Measurements from ENCODE around the gene STARD8.

Gene STARD8

DNA sequence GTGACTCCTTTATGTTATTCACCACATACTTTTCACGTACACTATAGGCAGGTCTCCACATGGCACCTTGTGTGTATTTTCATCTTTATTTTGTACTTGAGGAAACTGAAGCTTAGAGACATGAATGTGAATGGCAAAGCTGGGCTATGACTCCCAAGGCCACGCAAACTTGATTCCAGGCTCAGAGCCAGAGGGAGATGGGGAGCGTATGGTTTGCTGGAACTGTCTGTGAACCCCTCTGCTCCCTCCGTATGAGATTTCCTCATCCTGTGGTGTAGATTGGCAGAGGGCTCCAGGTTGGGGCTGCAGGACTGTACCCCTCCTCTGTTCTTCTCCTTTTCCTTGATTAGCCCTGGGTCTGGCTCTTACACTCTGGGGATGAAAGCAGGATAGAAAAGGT is 16.1 kb upstream of the STARD8 start:
- TF ChIP-seq, protein P1, sequence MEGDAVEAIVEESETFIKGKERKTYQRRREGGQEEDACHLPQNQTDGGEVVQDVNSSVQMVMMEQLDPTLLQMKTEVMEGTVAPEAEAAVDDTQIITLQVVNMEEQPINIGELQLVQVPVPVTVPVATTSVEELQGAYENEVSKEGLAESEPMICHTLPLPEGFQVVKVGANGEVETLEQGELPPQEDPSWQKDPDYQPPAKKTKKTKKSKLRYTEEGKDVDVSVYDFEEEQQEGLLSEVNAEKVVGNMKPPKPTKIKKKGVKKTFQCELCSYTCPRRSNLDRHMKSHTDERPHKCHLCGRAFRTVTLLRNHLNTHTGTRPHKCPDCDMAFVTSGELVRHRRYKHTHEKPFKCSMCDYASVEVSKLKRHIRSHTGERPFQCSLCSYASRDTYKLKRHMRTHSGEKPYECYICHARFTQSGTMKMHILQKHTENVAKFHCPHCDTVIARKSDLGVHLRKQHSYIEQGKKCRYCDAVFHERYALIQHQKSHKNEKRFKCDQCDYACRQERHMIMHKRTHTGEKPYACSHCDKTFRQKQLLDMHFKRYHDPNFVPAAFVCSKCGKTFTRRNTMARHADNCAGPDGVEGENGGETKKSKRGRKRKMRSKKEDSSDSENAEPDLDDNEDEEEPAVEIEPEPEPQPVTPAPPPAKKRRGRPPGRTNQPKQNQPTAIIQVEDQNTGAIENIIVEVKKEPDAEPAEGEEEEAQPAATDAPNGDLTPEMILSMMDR (conservative IDR thresholded peaks at IDR 0.05; ENCODE audit: low read depth, low read length) = no peak
- no peak for DNase-seq (ENCODE audit: low read depth)
- no peak overlapping the region for H3K4me3 ChIP-seq (ENCODE audit: low read length)

DNA sequence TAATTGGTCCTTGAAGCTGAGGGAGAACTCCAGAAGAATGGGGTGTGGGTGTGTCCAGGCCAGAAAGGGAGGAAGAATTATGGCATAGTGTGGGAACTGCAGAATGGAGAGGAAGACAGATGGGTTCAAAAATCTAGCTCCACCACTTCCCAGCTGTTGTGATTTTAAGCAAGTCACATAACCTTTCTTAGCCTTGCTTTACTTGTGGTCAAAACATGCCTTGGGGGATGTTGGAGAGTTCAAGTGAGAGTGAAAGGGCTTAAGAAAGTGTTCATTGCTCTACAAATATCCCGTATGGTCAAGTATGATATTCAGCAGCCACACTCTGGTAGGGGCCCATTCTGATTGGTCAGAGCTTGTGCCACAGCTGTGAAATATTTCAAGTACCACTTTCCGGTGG is 15.0 kb upstream of the STARD8 start:
- no peak overlapping the region for H3K4me3 ChIP-seq (ENCODE audit: low read length)
- DNase-seq (ENCODE audit: low read depth) = no peak
- TF ChIP-seq, protein P1 (conservative IDR thresholded peaks at IDR 0.05; ENCODE audit: low read depth, low read length) = no peak

DNA sequence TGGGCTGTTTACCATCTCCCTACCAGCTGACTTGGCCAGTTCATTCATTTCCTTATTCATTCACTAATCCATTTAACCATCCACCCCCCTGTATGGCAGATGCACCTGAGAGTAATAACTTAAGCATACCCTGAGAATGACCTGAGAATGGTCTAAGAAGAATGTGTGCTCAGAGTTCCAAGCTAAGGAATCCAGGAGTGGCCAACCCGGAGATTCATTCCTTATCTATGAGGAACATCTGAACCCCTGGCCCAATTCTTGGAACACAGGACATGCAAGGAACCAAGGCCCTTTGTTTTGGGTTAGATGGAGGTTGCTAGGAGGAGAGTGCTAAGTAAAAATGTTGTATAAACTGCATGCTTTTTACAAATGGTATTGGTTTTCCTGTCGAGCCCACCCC is 13.5 kb upstream of the STARD8 start:
- DNase-seq (ENCODE audit: low read depth) = no peak
- TF ChIP-seq, protein P1 (conservative IDR thresholded peaks at IDR 0.05; ENCODE audit: low read depth, low read length) = no peak
- H3K4me3 ChIP-seq (ENCODE audit: low read length) = no peak overlapping the region

DNA sequence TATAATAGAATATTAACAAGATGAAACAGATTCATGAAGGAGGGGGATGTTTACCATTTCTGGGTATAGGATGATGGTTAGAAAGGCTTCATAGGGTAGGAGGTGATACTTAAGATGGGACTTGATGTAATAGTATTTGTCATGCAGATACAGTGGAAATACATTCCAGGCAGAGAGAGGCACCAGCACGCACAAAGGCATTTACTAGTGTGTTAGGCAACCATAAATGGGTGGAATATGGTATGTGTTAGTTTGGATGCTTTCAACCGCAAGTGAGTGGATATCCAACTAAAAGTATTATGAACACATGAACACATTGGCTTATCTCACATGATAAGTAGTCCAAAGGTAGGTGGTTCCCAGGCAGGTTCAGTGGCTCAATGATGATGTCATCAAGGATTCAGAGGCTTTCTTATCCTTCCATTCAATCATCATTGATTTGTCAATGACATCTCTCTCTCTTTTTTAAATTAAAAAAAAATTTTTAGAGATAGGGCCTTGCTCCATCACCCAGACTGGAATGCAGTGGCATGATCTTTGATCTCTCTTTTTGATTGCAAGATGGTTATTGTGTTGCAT is 12.7 kb upstream of the STARD8 start:
- no peak overlapping the region for H3K4me3 ChIP-seq (ENCODE audit: low read length)
- TF ChIP-seq, protein P1 (conservative IDR thresholded peaks at IDR 0.05; ENCODE audit: low read depth, low read length) = no peak
- DNase-seq (ENCODE audit: low read depth) = no peak

DNA sequence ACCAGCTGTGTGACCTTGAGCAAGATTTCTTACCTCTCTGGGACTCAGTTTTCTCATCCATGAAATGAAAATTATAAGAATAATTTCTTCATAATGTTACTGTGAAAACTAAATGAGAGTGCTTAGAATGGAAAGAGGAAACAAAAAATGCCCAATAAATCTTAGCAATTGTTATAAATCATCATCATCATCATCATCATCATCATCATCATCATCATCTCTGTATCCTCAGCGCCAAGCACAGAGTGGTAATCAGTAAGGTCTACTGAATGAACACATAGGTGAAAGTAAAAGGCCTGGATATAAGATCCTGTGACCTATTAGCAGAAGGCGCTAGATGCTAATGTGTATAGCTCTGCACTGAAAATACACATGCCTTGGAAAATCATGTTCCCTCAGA is 6.8 kb upstream of the STARD8 start:
- DNase-seq (ENCODE audit: low read depth) = no peak
- no peak overlapping the region for H3K4me3 ChIP-seq (ENCODE audit: low read length)
- TF ChIP-seq, protein P1 (conservative IDR thresholded peaks at IDR 0.05; ENCODE audit: low read depth, low read length) = no peak

DNA sequence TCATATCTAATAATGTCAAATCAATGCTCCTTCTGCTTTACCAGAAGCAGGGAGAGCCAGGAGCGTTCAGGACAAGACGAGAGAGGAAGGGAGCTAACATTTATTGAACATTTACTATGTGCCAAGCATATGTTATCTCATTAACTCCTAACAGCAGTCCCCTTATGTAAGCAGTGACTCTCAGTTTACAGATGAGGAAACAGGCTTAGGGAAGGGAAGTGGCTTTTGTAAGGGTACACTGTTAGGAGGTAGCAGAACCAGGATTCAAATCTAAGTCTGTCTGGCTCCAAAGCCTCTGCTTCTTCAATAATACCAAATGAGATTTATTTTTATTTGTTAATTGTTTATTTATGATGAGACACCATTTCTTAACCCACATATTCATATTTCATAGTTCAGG is 2.6 kb upstream of the STARD8 start:
- no peak overlapping the region for H3K4me3 ChIP-seq (ENCODE audit: low read length)

DNA sequence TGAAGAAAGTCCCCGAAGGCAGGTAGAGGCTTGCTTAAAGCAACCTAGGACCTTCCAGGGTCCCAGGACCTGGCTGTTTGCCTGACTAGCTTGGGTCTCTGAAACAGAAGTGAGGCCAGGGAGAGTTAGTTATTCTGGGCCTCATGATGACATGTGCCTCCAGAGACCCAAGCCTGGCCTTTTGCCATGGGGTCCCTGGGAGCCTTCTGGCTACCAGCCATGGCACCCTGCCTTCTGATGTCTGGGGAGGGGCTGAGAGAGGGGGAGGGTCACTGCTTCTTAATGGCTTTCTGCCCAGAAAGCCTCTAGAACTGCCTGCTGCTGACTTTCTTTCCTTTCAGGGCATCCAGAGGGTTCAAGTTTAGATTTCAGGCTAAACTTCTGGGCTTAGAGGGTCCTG is 1.0 kb upstream of the STARD8 start:
- no peak overlapping the region for H3K4me3 ChIP-seq (ENCODE audit: low read length)
- TF ChIP-seq, protein P1 (conservative IDR thresholded peaks at IDR 0.05; ENCODE audit: low read depth, low read length) = no peak
- no peak for DNase-seq (ENCODE audit: low read depth)

More for the DNA sequence above, 2.6 kb upstream of the STARD8 start:
- TF ChIP-seq, protein P1 (conservative IDR thresholded peaks at IDR 0.05; ENCODE audit: low read depth, low read length) = no peak
- DNase-seq (ENCODE audit: low read depth) = no peak
